ENCODE results near the gene SLC13A3. TPM values are rescaled to one million over a fixed set of nuclear protein-coding genes. Genes with fewer than 3 reads are reported as not detected.

Gene SLC13A3
- polyA plus RNA-seq, 2 of the 4 experiments (the other 2 are of a cell fraction): 0.19 TPM; not detected in 1

- Histone ChIP-seq H3K4me1 (no peaks in the 10 kb centered on the region), H3K9me3 (peaks cover 37% of the 10 kb centered on the region; the same call in 2 of the 3 replicates), H3K4me3 (no peak overlapping the region), H3K4me2 (no peak overlapping the region), H3K27ac (no peak overlapping the region)
- CTCF ChIA-PET: interaction anchor here (0.9 to 1.2 kb wide), 2 partner anchors 23 to 24 kb away, joined by 3 read pairs; no protein-coding TSS in a partner anchor
- no peak for ATAC-seq
- POLR2A ChIA-PET: no interaction called here
- TF ChIP-seq NR3C1 (IDR thresholded peaks at IDR 0.05): no peak
- no peak for TF ChIP-seq CBX2 (IDR thresholded peaks at IDR 0.05; ENCODE audit: borderline replicate concordance, low read depth)
- TF ChIP-seq FOSB (CRISPR knock-in tag; IDR thresholded peaks at IDR 0.05): no peak
- TF ChIP-seq ZC3H11A (IDR thresholded peaks at IDR 0.05): no peak
- no peak for TF ChIP-seq MYC (IDR thresholded peaks at IDR 0.05; ENCODE audit: borderline replicate concordance, low read length)
- TF ChIP-seq CHD4 (IDR thresholded peaks at IDR 0.05; ENCODE audit: borderline replicate concordance): no peak
- TF ChIP-seq RFX5 (IDR thresholded peaks at IDR 0.05): no peak
- TF ChIP-seq JUN (IDR thresholded peaks at IDR 0.05): no peak
- TF ChIP-seq RAD21 (conservative IDR thresholded peaks at IDR 0.05 in 1 of 2, IDR thresholded peaks at IDR 0.05 in 1 of 2): no peak
- no peak for TF ChIP-seq EHF (CRISPR knock-in tag; IDR thresholded peaks at IDR 0.05)
- TF ChIP-seq HES2 (IDR thresholded peaks at IDR 0.05): no peak
- no peak for TF ChIP-seq RARB (CRISPR knock-in tag; IDR thresholded peaks at IDR 0.05)
- TF ChIP-seq HOXA7 (CRISPR knock-in tag; IDR thresholded peaks at IDR 0.05): no peak
- TF ChIP-seq HOXB13 (CRISPR knock-in tag; IDR thresholded peaks at IDR 0.05; ENCODE audit: low read depth): no peak
- TF ChIP-seq, protein P1, sequence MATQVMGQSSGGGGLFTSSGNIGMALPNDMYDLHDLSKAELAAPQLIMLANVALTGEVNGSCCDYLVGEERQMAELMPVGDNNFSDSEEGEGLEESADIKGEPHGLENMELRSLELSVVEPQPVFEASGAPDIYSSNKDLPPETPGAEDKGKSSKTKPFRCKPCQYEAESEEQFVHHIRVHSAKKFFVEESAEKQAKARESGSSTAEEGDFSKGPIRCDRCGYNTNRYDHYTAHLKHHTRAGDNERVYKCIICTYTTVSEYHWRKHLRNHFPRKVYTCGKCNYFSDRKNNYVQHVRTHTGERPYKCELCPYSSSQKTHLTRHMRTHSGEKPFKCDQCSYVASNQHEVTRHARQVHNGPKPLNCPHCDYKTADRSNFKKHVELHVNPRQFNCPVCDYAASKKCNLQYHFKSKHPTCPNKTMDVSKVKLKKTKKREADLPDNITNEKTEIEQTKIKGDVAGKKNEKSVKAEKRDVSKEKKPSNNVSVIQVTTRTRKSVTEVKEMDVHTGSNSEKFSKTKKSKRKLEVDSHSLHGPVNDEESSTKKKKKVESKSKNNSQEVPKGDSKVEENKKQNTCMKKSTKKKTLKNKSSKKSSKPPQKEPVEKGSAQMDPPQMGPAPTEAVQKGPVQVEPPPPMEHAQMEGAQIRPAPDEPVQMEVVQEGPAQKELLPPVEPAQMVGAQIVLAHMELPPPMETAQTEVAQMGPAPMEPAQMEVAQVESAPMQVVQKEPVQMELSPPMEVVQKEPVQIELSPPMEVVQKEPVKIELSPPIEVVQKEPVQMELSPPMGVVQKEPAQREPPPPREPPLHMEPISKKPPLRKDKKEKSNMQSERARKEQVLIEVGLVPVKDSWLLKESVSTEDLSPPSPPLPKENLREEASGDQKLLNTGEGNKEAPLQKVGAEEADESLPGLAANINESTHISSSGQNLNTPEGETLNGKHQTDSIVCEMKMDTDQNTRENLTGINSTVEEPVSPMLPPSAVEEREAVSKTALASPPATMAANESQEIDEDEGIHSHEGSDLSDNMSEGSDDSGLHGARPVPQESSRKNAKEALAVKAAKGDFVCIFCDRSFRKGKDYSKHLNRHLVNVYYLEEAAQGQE (IDR thresholded peaks at IDR 0.05): no peak
- TF ChIP-seq HEYL (CRISPR knock-in tag; IDR thresholded peaks at IDR 0.05): no peak
- TF ChIP-seq MAZ (IDR thresholded peaks at IDR 0.05; ENCODE audit: borderline replicate concordance, low read depth, low read length): no peak
- TF ChIP-seq SMC3 (IDR thresholded peaks at IDR 0.05): no peak
- FAIRE-seq: no peak
- 43% methylated on average over 8 of the region's 8 CpGs for WGBS (ENCODE audit: missing lambda C conversion rate)
- no peak for DNase-seq (ENCODE audit: low read depth in 1 of 2, low spot score in 1 of 2)
Measured at GRCh38 chr20:46657137-46657536, 5.9 kb upstream of the SLC13A3 start.

DNA sequence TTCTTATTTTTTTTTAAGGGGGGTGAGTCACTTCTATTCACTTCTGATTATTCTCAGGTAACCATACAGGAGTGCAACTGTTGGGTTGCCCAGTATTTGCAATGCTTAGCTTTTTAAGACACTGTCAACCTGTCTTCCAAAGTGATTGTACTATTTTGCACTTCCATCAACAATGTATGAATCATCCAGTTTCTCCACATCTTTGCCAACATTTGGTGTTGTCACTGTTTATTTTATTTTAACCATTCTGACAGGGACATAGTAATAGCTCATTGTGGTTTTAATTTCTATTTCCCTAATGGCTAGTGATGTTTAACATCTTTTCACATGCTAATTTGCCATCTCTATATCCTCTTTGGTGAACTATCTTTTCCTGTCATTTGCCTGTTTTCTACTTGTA is 1.4 kb upstream of the SLC13A3 start:
- FAIRE-seq (no peak), DNase-seq (ENCODE audit: low read depth in 1 of 2, low spot score in 1 of 2) (no peak), ATAC-seq (no peak)
- POLR2A ChIA-PET: no interaction called here
- Histone ChIP-seq H3K4me1 (no peaks in the 10 kb centered on the region), H3K27ac (no peak overlapping the region), H3K9me3 (peaks cover 10% of the 10 kb centered on the region; the same call in 2 of the 3 replicates), H3K4me3 (no peak overlapping the region), H3K4me2 (no peak overlapping the region)
- CTCF ChIA-PET: interaction anchor here (1.2 to 1.7 kb wide), 2 partner anchors 9 to 28 kb away, joined by 3 read pairs; no protein-coding TSS in a partner anchor
- TF ChIP-seq, protein P1 (IDR thresholded peaks at IDR 0.05): no peak
- TF ChIP-seq ZNF302 (CRISPR knock-in tag; IDR thresholded peaks at IDR 0.05) (no peak), E2F6 (IDR thresholded peaks at IDR 0.05; ENCODE audit: borderline replicate concordance, low read depth) (no peak), TFCP2L1 (CRISPR knock-in tag; IDR thresholded peaks at IDR 0.05) (no peak), RNF2 (IDR thresholded peaks at IDR 0.05; ENCODE audit: borderline replicate concordance, low read depth) (no peak), NFE2L2 (conservative IDR thresholded peaks at IDR 0.05; ENCODE audit: low read length) (no peak), CEBPB (IDR thresholded peaks at IDR 0.05) (no peak), JUN (IDR thresholded peaks at IDR 0.05) (no peak)
- TF ChIP-seq, protein P2, sequence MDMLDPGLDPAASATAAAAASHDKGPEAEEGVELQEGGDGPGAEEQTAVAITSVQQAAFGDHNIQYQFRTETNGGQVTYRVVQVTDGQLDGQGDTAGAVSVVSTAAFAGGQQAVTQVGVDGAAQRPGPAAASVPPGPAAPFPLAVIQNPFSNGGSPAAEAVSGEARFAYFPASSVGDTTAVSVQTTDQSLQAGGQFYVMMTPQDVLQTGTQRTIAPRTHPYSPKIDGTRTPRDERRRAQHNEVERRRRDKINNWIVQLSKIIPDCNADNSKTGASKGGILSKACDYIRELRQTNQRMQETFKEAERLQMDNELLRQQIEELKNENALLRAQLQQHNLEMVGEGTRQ (IDR thresholded peaks at IDR 0.05): no peak
